OCI-LY7 (cell line): Measurements from ENCODE around the gene GPBP1L1. TPM values are rescaled to one million over a fixed set of nuclear protein-coding genes. Genes with fewer than 3 reads are reported as not detected.
"Not testable (repeated sequence)": the region's sequence is repeated elsewhere in the genome, so short reads cannot be mapped to it uniquely, and the experiment has no call there.

Experiments used
- BruUV-seq: library from RNA; stranded (reverse); fragments of 400-500 nt; replicated peaks from 2 replicates; lab custom pipeline; 2021; lab: Mats Ljungman, UMichigan
- CTCF ChIA-PET: fragments of 300-600 bp; sonication (Branson Sonifier 250); formaldehyde crosslinking; loops from one replicate; lab custom pipeline; 2022; ENCODE audit warnings: antibody characterized with exemption; ENCODE audit not compliant: unreplicated experiment; lab: Charles Lee
- POLR2A ChIA-PET: fragments of 300-600 bp; sonication (Branson Sonifier 250); formaldehyde crosslinking; loops from one replicate; lab custom pipeline; 2022; ENCODE audit warnings: antibody characterized with exemption; lab: Charles Lee
- DNase-seq: peaks from one replicate; pipeline ENCODE4 v3.0.0-alpha.2; 2015; ENCODE audit warnings: low spot score
- H2AFZ ChIP-seq: fragments of 200-600 bp; sonication (generic), shearing (Covaris generic); 2 replicates; pipeline ENCODE4 v1.6.1; 2014; ENCODE audit warnings: mild to moderate bottlenecking, antibody characterized with exemption, low read length, moderate library complexity
- H3K27ac ChIP-seq: fragments of 200-600 bp; sonication (generic); 2 replicates; pipeline ENCODE4 v1.5.1; 2014; ENCODE audit warnings: mixed run types, low read depth, mild to moderate bottlenecking, moderate library complexity, low read length, inconsistent platforms; ENCODE audit not compliant: poor library complexity, severe bottlenecking
- H3K36me3 ChIP-seq: fragments of 200-600 bp; sonication (generic); 2 replicates; pipeline ENCODE4 v1.6.1; 2014; ENCODE audit warnings: mild to moderate bottlenecking, antibody characterized with exemption, low read length, moderate library complexity, mixed read lengths; ENCODE audit not compliant: insufficient read depth
- H3K4me1 ChIP-seq: fragments of 200-600 bp; sonication (generic); 2 replicates; pipeline ENCODE4 v1.5.1; 2014; ENCODE audit warnings: mild to moderate bottlenecking, low read length; ENCODE audit not compliant: insufficient read depth, poor library complexity, severe bottlenecking
- H3K4me2 ChIP-seq: fragments of 200-600 bp; sonication (generic); 2 replicates; pipeline ENCODE4 v1.6.1; 2014; ENCODE audit warnings: mild to moderate bottlenecking, low read length
- H3K4me3 ChIP-seq: fragments of 200-600 bp; sonication (generic); 2 replicates; pipeline ENCODE4 v1.5.1; 2014; ENCODE audit warnings: mild to moderate bottlenecking, low read depth, low read length; ENCODE audit not compliant: poor library complexity, severe bottlenecking
- H3K79me2 ChIP-seq: fragments of 200-600 bp; sonication (generic); 2 replicates; pipeline ENCODE4 v1.6.1; 2016; ENCODE audit warnings: low read depth, mild to moderate bottlenecking, low read length, moderate library complexity, mixed read lengths; ENCODE audit not compliant: insufficient read depth
- H3K9me2 ChIP-seq: fragments of 200-600 bp; sonication (generic); 2 replicates; pipeline ENCODE4 v1.6.1; 2016; ENCODE audit warnings: mild to moderate bottlenecking, low read length, mixed read lengths; ENCODE audit not compliant: insufficient read depth
- H3K9me3 ChIP-seq: fragments of 200-600 bp; sonication (generic); 2 replicates; pipeline ENCODE4 v1.6.1; 2014; ENCODE audit warnings: mild to moderate bottlenecking, mixed run types, low read length, mixed read lengths
- H4K20me1 ChIP-seq: fragments of 200-600 bp; sonication (generic); 2 replicates; pipeline ENCODE4 v1.6.1; 2014; ENCODE audit warnings: mild to moderate bottlenecking, antibody characterized with exemption, low read length, moderate library complexity, mixed read lengths; ENCODE audit not compliant: insufficient read depth
- CTCF ChIP-seq: fragments of 200-600 bp; sonication (generic); conservative IDR thresholded peaks from 2 replicates; pipeline ENCODE4 v1.5.1; 2014; ENCODE audit warnings: mild to moderate bottlenecking, antibody characterized with exemption, low read length, moderate library complexity, mixed read lengths
- EZH2phosphoT487 ChIP-seq: fragments of 200-600 bp; sonication (generic); IDR thresholded peaks from 2 replicates; pipeline ENCODE4 v1.6.1; 2018; ENCODE audit warnings: low read depth, borderline replicate concordance, mild to moderate bottlenecking, mixed run types, antibody characterized with exemption, low read length, moderate library complexity, mixed read lengths
- intact Hi-C: fragments of 100-400 bp; cut with micrococcal nuclease; formaldehyde crosslinking; loops from one replicate; pipeline ENCODE4 v1.10.0; 2022; ENCODE audit not compliant: unreplicated experiment
- total RNA-seq, 2 experiments: library from RNA; depleted of rRNA in 1 of 2; stranded (reverse); fragments of >200 nt in 1 of 2; shearing (Covaris generic) in 1 of 2; gene quantifications; 2 replicates each; pipeline ENCODE4 v1.2.3, GENCODE V29; 2014 to 2022

GPBP1L1 gene
- total RNA-seq, 2 experiments from 2014 or later = 89.7 to 130 TPM

GRCh38 chr1:45607404-45608074 is 78.8 kb downstream of the GPBP1L1 start:
- no peak for DNase-seq
- Histone ChIP-seq H2AFZ (no peak overlapping the region), H3K4me3 (no peak overlapping the region), H3K4me1 (peaks cover 24% of the 10 kb centered on the region), H4K20me1 (peaks cover 16% of the 10 kb centered on the region; the same call in 1 of the 2 replicates), H3K79me2 (peaks cover 43% of the 10 kb centered on the region), H3K4me2 (no peak overlapping the region), H3K9me2 (no peaks in the 10 kb centered on the region), H3K9me3 (no peaks in the 10 kb centered on the region), H3K36me3 (peaks cover 94% of the 10 kb centered on the region), H3K27ac (no peak overlapping the region)
- intact Hi-C loops = no loop called here
- no peak for TF ChIP-seq CTCF
- no peak for TF ChIP-seq EZH2phosphoT487
- ChIA-PET CTCF (interaction anchor here (0.6 to 1.9 kb wide), 2 partner anchors 16 to 25 kb away, joined by 3 to 4 read pairs; no protein-coding TSS in a partner anchor), POLR2A (interaction anchor here (0.6 to 1.1 kb wide), 4 partner anchors 11 to 1581 kb away, joined by 3 to 7 read pairs (median 3); no protein-coding TSS in a partner anchor)
- TSS peak; percentile 63 for BruUV-seq

GRCh38 chr1:45604239-45604638 is 82.1 kb downstream of the GPBP1L1 start:
- Histone ChIP-seq H3K9me3 (no peaks in the 10 kb centered on the region), H3K4me2 (no peak overlapping the region), H3K79me2 (peaks cover 76% of the 10 kb centered on the region), H3K36me3 (peaks cover 99% of the 10 kb centered on the region), H2AFZ (no peak overlapping the region), H3K4me1 (peaks cover 24% of the 10 kb centered on the region), H3K27ac (no peak overlapping the region), H4K20me1 (peaks cover 26% of the 10 kb centered on the region; the same call in 1 of the 2 replicates), H3K4me3 (no peak overlapping the region), H3K9me2 (no peaks in the 10 kb centered on the region)
- BruUV-seq = no TSS peak
- no peak for TF ChIP-seq EZH2phosphoT487
- TF ChIP-seq CTCF = no peak
- ChIA-PET CTCF (no interaction called here), POLR2A (interaction anchor here (0.6 kb wide), 2 partner anchors 23 to 428 kb away, joined by 3 read pairs; no protein-coding TSS in a partner anchor)
- intact Hi-C loops = no loop called here
- DNase-seq = no peak

- H3K4me3 ChIP-seq, H3K9me3 ChIP-seq, intact Hi-C loops, H2AFZ ChIP-seq, H3K4me1 ChIP-seq, H3K9me2 ChIP-seq, H3K4me2 ChIP-seq, BruUV-seq, CTCF ChIA-PET, H3K27ac ChIP-seq, DNase-seq: not testable (repeated sequence)
- H3K36me3 ChIP-seq = peaks cover 98% of the 10 kb centered on the region
- peaks cover 100% of the 10 kb centered on the region for H3K79me2 ChIP-seq
- POLR2A ChIA-PET = interaction anchor here (0.7 kb wide), 1 partner anchor 11 kb away, joined by 3 read pairs; no protein-coding TSS in a partner anchor
- peaks cover 31% of the 10 kb centered on the region for H4K20me1 ChIP-seq
Measured at GRCh38 chr1:45596765-45597164, 89.6 kb downstream of the GPBP1L1 start.
